HCT116 (cell line): ENCODE data around the gene WSCD2. TPM values are rescaled to one million over a fixed set of nuclear protein-coding genes. Genes with fewer than 3 reads are reported as not detected.

Experiments
- ATAC-seq: fragments of 200-7000 bp; cut with Tn5 transposase; 2 replicates; pipeline ENCODE4 v1.9.1; 2020; ENCODE audit warnings: mild to moderate bottlenecking, moderate library complexity
- BruUV-seq: library from RNA; stranded (reverse); fragments of 400-500 nt; replicated peaks from 2 replicates; lab custom pipeline; 2021; lab: Mats Ljungman, UMichigan
- CTCF ChIA-PET: fragments of 300-600 bp; sonication (Branson Sonifier 250); formaldehyde crosslinking; loops from one replicate; lab custom pipeline; 2021; ENCODE audit warnings: antibody characterized with exemption; lab: Charles Lee
- POLR2A ChIA-PET: fragments of 300-600, 350-600 bp; sonication (Branson Sonifier 250); formaldehyde crosslinking; loops from one replicate; lab custom pipeline; 2021; ENCODE audit warnings: antibody characterized with exemption; lab: Charles Lee
- RAD21 ChIA-PET, 2 experiments: fragments of 300-600 bp; sonication (Branson Sonifier 250); formaldehyde crosslinking; loops; one replicate each; lab custom pipeline; 2023; ENCODE audit warnings: low total read pairs in 2 of 2; ENCODE audit not compliant: uncharacterized antibody in 2 of 2, unreplicated experiment in 2 of 2, low non-redundant PET in 1 of 2; lab: Charles Lee
- DNase-seq: peaks from one replicate; pipeline ENCODE4 v3.0.0-alpha.2; 2010; ENCODE audit warnings: low read depth, low spot score
- H2AFZ ChIP-seq: fragments of 200-600 bp; shearing (Covaris generic), sonication (generic); 2 replicates; pipeline ENCODE4 v1.6.1; 2017; ENCODE audit warnings: low read depth, mixed run types, mixed read lengths, antibody characterized with exemption, low read length; ENCODE audit not compliant: poor library complexity, severe bottlenecking
- H3K27ac ChIP-seq: 2 replicates; pipeline ENCODE4 v1.5.1; 2012; ENCODE audit warnings: low read depth, low read length
- H3K27me3 ChIP-seq: fragments of 200-600 bp; sonication (generic); 2 replicates; pipeline ENCODE4 v1.6.1; 2016; ENCODE audit warnings: mixed run types, low read length, mixed read lengths; ENCODE audit not compliant: insufficient read depth
- H3K36me3 ChIP-seq, 2 experiments: fragments of 200-500 bp in 1 of 2; fragments of 200-600 bp in 1 of 2; sonication (Bioruptor generic) in 1 of 2; sonication (generic) in 1 of 2; 2 replicates each; pipeline versions ENCODE4 v1.5.1 to v1.6.1; 2014 to 2016; ENCODE audit warnings: low read length in 2 of 2, inconsistent platforms in 1 of 2, mixed read lengths in 1 of 2, mixed run types in 1 of 2; ENCODE audit not compliant: insufficient read depth in 2 of 2, control insufficient read depth in 1 of 2
- H3K4me1 ChIP-seq, 2 experiments: fragments of 200-600 bp in 1 of 2; sonication (generic) in 1 of 2; 2 replicates each; pipeline versions ENCODE4 v1.5.1 to v1.6.1; 2012 to 2017; ENCODE audit warnings: low read length in 2 of 2, inconsistent platforms in 1 of 2, mild to moderate bottlenecking in 1 of 2, mixed read lengths in 1 of 2, mixed run types in 1 of 2, moderate library complexity in 1 of 2; ENCODE audit not compliant: insufficient read depth in 2 of 2, control insufficient read depth in 1 of 2
- H3K4me2 ChIP-seq: fragments of 200-600 bp; sonication (generic); 2 replicates; pipeline ENCODE4 v1.6.1; 2017; ENCODE audit warnings: mixed run types, low read length, mixed read lengths
- H3K4me3 ChIP-seq, 2 experiments: fragments of 200-600 bp in 1 of 2; sonication (generic) in 1 of 2; replicated peaks in 1 of 2; 2 replicates each; pipeline ENCODE4 v1.5.1; 2011 to 2016; ENCODE audit warnings: low read length in 2 of 2, control low read depth in 1 of 2, low read depth in 1 of 2, mild to moderate bottlenecking in 1 of 2, mixed read lengths in 1 of 2, mixed run types in 1 of 2
- H3K79me2 ChIP-seq: fragments of 200-600 bp; sonication (generic); 2 replicates; pipeline ENCODE4 v1.6.1; 2017; ENCODE audit warnings: mild to moderate bottlenecking, mixed run types, low read length, moderate library complexity, mixed read lengths; ENCODE audit not compliant: insufficient read depth
- H3K9ac ChIP-seq: fragments of 200-600 bp; sonication (generic); 2 replicates; pipeline ENCODE4 v1.6.1; 2016; ENCODE audit warnings: low read length, mixed read lengths
- H3K9me2 ChIP-seq: fragments of 200-600 bp; sonication (generic), shearing (Covaris generic); 2 replicates; pipeline ENCODE4 v1.6.1; 2017; ENCODE audit warnings: mixed run types, mild to moderate bottlenecking, moderate library complexity; ENCODE audit not compliant: insufficient read depth
- H3K9me3 ChIP-seq, 2 experiments: fragments of 200-500 bp in 1 of 2; fragments of 200-600 bp in 1 of 2; sonication (Bioruptor generic) in 1 of 2; sonication (generic) in 1 of 2; 2 replicates each; pipeline ENCODE4 v1.6.1; 2014 to 2017; ENCODE audit warnings: low read length in 2 of 2, mixed read lengths in 2 of 2, inconsistent platforms in 1 of 2, low read depth in 1 of 2, mild to moderate bottlenecking in 1 of 2, mixed run types in 1 of 2, moderate library complexity in 1 of 2; ENCODE audit not compliant: control insufficient read depth in 1 of 2, insufficient read depth in 1 of 2
- H4K20me1 ChIP-seq: fragments of 200-600 bp; sonication (generic), shearing (Covaris generic); 2 replicates; pipeline ENCODE4 v1.6.1; 2017; ENCODE audit warnings: mixed run types, mild to moderate bottlenecking, moderate library complexity; ENCODE audit not compliant: insufficient read depth
- ATF3 ChIP-seq: IDR thresholded peaks from 2 replicates; pipeline ENCODE4 v1.6.1; 2012
- CBX3 ChIP-seq: IDR thresholded peaks from 2 replicates; pipeline ENCODE4 v1.6.1; 2012; ENCODE audit warnings: low read depth
- CEBPB ChIP-seq: IDR thresholded peaks from 2 replicates; pipeline ENCODE4 v1.6.1; 2012; ENCODE audit warnings: low read depth
- EGR1 ChIP-seq: IDR thresholded peaks from 2 replicates; pipeline ENCODE4 v1.6.1; 2012; ENCODE audit warnings: low read depth
- ELF1 ChIP-seq: IDR thresholded peaks from 2 replicates; pipeline ENCODE4 v1.6.1; 2012; ENCODE audit warnings: low read depth, borderline replicate concordance
- EZH2 ChIP-seq: fragments of 200-600 bp; sonication (generic); IDR thresholded peaks from 2 replicates; pipeline ENCODE4 v1.6.1; 2017; ENCODE audit warnings: antibody characterized with exemption, mixed run types
- EZH2phosphoT487 ChIP-seq: fragments of 200-600 bp; IDR thresholded peaks from 2 replicates; pipeline ENCODE4 v1.6.1; 2018; ENCODE audit warnings: antibody characterized with exemption, borderline replicate concordance
- FOSL1 ChIP-seq: IDR thresholded peaks from 2 replicates; pipeline ENCODE4 v1.6.1; 2012; ENCODE audit warnings: low read depth
- JUND ChIP-seq: IDR thresholded peaks from 2 replicates; pipeline ENCODE4 v1.6.1; 2012
- POLR2AphosphoS5 ChIP-seq: IDR thresholded peaks from 2 replicates; pipeline ENCODE4 v1.6.1; 2011; ENCODE audit warnings: mild to moderate bottlenecking, low read depth, low read length, moderate library complexity
- RAD21 ChIP-seq: IDR thresholded peaks from 2 replicates; pipeline ENCODE4 v1.6.1; 2012; ENCODE audit warnings: low read depth, mild to moderate bottlenecking
- SIN3A ChIP-seq: IDR thresholded peaks from 2 replicates; pipeline ENCODE4 v1.6.1; 2012; ENCODE audit warnings: low read depth
- SP1 ChIP-seq: IDR thresholded peaks from 2 replicates; pipeline ENCODE4 v1.6.1; 2012; ENCODE audit warnings: low read depth
- SRF ChIP-seq: IDR thresholded peaks from 2 replicates; pipeline ENCODE4 v1.6.1; 2012; ENCODE audit warnings: low read depth
- TCF7L2 ChIP-seq: IDR thresholded peaks from 2 replicates; pipeline ENCODE4 v1.7.0; 2011; ENCODE audit warnings: borderline replicate concordance, inconsistent platforms; ENCODE audit not compliant: insufficient read depth, insufficient read length; ENCODE audit errors: extremely low read depth
- YY1 ChIP-seq: IDR thresholded peaks from 2 replicates; pipeline ENCODE4 v1.6.1; 2011; ENCODE audit warnings: low read length, low read depth, moderate library complexity, mild to moderate bottlenecking; ENCODE audit not compliant: insufficient replicate concordance; ENCODE audit errors: extremely low read depth
- ZFX ChIP-seq: fragments of 450-650 bp; IDR thresholded peaks from 2 replicates; pipeline ENCODE4 v1.6.1; 2017
- ZNF274 ChIP-seq: fragments of 200-500 bp; sonication (Bioruptor generic); IDR thresholded peaks from 2 replicates; pipeline ENCODE4 v1.6.1; 2014; ENCODE audit warnings: mild to moderate bottlenecking, low read depth, low read length, inconsistent platforms
- intact Hi-C: fragments of 100-400 bp; cut with micrococcal nuclease; formaldehyde crosslinking; loops from 2 replicates; pipeline ENCODE4 v1.10.0; 2022
- total RNA-seq: library from RNA; stranded (reverse); gene quantifications from one replicate; pipeline ENCODE4 v1.2.1, GENCODE V29; 2021; ENCODE audit not compliant: unreplicated experiment
- TF ChIP-seq, protein P1 (sequence below), 3 experiments: fragments of 200-600 bp in 1 of 3; sonication (generic) in 1 of 3; IDR thresholded peaks in 2 of 3; conservative IDR thresholded peaks in 1 of 3; 2 replicates each; pipeline ENCODE4 v1.5.1; 2012 to 2017; ENCODE audit warnings: low read depth in 2 of 3, low read length in 2 of 3, antibody characterized with exemption in 1 of 3, borderline replicate concordance in 1 of 3, control low read depth in 1 of 3, mild to moderate bottlenecking in 1 of 3, mixed read lengths in 1 of 3, mixed run types in 1 of 3, moderate library complexity in 1 of 3; ENCODE audit not compliant: insufficient read depth in 1 of 3
- TF ChIP-seq, protein P2 (sequence below): IDR thresholded peaks from 2 replicates; pipeline ENCODE4 v1.6.1; 2012; ENCODE audit warnings: low read depth

Gene WSCD2
- total RNA-seq, 1 experiment from 2014 or later, result 0.05 TPM

DNA sequence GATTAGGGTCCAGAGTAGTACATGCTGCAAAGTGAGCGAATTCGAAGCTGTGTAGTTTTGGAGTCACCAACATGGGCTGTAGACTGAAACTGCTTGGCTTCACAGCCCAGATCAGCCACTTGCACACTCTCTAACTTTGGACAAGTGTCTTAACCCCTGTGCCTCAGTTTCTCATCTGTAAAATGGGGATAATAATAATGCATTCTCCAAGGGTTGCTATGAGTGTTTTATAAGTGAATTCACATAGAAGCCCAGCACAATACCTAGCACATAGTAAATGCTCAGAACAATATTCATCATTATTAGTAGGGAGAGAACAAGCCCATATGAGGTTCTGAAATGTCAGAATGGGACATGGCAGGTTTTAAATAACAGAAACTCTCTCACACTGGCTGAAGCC lies 10.4 kb downstream of the WSCD2 start:
- Histone ChIP-seq H3K79me2 (no peaks in the 10 kb centered on the region), H4K20me1 (no peaks in the 10 kb centered on the region), H3K4me2 (no peak overlapping the region), H3K9me2 (no peaks in the 10 kb centered on the region), H3K27me3 (peaks cover 29% of the 10 kb centered on the region), H2AFZ (no peak overlapping the region), H3K9ac (no peak overlapping the region), H3K27ac (no peak overlapping the region), H3K9me3 (no peaks in the 10 kb centered on the region), H3K4me3 (no peak overlapping the region), H3K4me1 (no peaks in the 10 kb centered on the region), H3K36me3 (no peaks in the 10 kb centered on the region)
- ChIA-PET CTCF (no interaction called here), RAD21 (no interaction called here), POLR2A (no interaction called here)
- BruUV-seq, result no TSS peak
- DNase-seq (no peak), ATAC-seq (no peak)
- intact Hi-C loops, result no loop called here
- TF ChIP-seq CEBPB, result no peak
- TF ChIP-seq TCF7L2, result no peak
- no peak for TF ChIP-seq POLR2AphosphoS5
- TF ChIP-seq YY1, result no peak
- TF ChIP-seq, protein P1, sequence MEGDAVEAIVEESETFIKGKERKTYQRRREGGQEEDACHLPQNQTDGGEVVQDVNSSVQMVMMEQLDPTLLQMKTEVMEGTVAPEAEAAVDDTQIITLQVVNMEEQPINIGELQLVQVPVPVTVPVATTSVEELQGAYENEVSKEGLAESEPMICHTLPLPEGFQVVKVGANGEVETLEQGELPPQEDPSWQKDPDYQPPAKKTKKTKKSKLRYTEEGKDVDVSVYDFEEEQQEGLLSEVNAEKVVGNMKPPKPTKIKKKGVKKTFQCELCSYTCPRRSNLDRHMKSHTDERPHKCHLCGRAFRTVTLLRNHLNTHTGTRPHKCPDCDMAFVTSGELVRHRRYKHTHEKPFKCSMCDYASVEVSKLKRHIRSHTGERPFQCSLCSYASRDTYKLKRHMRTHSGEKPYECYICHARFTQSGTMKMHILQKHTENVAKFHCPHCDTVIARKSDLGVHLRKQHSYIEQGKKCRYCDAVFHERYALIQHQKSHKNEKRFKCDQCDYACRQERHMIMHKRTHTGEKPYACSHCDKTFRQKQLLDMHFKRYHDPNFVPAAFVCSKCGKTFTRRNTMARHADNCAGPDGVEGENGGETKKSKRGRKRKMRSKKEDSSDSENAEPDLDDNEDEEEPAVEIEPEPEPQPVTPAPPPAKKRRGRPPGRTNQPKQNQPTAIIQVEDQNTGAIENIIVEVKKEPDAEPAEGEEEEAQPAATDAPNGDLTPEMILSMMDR (IDR thresholded peaks at IDR 0.05 in 2 of 3, conservative IDR thresholded peaks at IDR 0.05 in 1 of 3; ENCODE audit: borderline replicate concordance in 1 of 3, insufficient read depth in 1 of 3, low read depth in 2 of 3, low read length in 2 of 3), result no peak
- no peak for TF ChIP-seq EZH2phosphoT487
- no peak for TF ChIP-seq ZNF274
- no peak for TF ChIP-seq SRF
- no peak for TF ChIP-seq EGR1
- TF ChIP-seq JUND, result no peak
- no peak for TF ChIP-seq ELF1
- no peak for TF ChIP-seq RAD21
- no peak for TF ChIP-seq EZH2
- no peak for TF ChIP-seq CBX3
- TF ChIP-seq, protein P2, sequence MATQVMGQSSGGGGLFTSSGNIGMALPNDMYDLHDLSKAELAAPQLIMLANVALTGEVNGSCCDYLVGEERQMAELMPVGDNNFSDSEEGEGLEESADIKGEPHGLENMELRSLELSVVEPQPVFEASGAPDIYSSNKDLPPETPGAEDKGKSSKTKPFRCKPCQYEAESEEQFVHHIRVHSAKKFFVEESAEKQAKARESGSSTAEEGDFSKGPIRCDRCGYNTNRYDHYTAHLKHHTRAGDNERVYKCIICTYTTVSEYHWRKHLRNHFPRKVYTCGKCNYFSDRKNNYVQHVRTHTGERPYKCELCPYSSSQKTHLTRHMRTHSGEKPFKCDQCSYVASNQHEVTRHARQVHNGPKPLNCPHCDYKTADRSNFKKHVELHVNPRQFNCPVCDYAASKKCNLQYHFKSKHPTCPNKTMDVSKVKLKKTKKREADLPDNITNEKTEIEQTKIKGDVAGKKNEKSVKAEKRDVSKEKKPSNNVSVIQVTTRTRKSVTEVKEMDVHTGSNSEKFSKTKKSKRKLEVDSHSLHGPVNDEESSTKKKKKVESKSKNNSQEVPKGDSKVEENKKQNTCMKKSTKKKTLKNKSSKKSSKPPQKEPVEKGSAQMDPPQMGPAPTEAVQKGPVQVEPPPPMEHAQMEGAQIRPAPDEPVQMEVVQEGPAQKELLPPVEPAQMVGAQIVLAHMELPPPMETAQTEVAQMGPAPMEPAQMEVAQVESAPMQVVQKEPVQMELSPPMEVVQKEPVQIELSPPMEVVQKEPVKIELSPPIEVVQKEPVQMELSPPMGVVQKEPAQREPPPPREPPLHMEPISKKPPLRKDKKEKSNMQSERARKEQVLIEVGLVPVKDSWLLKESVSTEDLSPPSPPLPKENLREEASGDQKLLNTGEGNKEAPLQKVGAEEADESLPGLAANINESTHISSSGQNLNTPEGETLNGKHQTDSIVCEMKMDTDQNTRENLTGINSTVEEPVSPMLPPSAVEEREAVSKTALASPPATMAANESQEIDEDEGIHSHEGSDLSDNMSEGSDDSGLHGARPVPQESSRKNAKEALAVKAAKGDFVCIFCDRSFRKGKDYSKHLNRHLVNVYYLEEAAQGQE, result no peak
- no peak for TF ChIP-seq SIN3A
- no peak for TF ChIP-seq FOSL1
- TF ChIP-seq ATF3, result no peak
- no peak for TF ChIP-seq SP1
- TF ChIP-seq ZFX, result no peak
